Keratinocyte (primary cell): Measurements from ENCODE around the gene IQSEC3. TPM values are rescaled to one million over a fixed set of nuclear protein-coding genes. Genes with fewer than 3 reads are reported as not detected.

Experiments
- DNase-seq: peaks from one replicate; pipeline ENCODE4 v3.0.0-alpha.2; 2011; ENCODE audit warnings: low read depth, missing footprints, low spot score
- FAIRE-seq: peaks from 2 replicates; lab custom pipeline; 2011; peaks lifted over from hg19 to GRCh38; lab: Jason Lieb, UNC
- H2AFZ ChIP-seq: 2 replicates; pipeline ENCODE4 v1.6.0; 2012; ENCODE audit warnings: low read length, control low read depth, inconsistent platforms; ENCODE audit not compliant: control insufficient read depth
- H3K27ac ChIP-seq: 2 replicates; pipeline ENCODE4 v1.5.1; 2011; ENCODE audit warnings: low read length; ENCODE audit not compliant: control insufficient read depth, insufficient read depth
- H3K27me3 ChIP-seq: 3 replicates; pipeline ENCODE4 v1.6.0; 2011; ENCODE audit warnings: low read length; ENCODE audit not compliant: control insufficient read depth, insufficient read depth; ENCODE audit errors: extremely low read depth
- H3K36me3 ChIP-seq, 2 experiments: 2 replicates in 1 of 2; 3 replicates in 1 of 2; pipeline ENCODE4 v1.5.1; 2011; ENCODE audit warnings: low read length in 2 of 2, mild to moderate bottlenecking in 1 of 2; ENCODE audit not compliant: control insufficient read depth in 2 of 2, insufficient read depth in 2 of 2; ENCODE audit errors: extremely low read depth in 1 of 2
- H3K4me1 ChIP-seq: 3 replicates; pipeline ENCODE4 v1.5.1; 2011; ENCODE audit warnings: low read length; ENCODE audit not compliant: control insufficient read depth, insufficient read depth; ENCODE audit errors: extremely low read depth
- H3K4me2 ChIP-seq: 3 replicates; pipeline ENCODE4 v1.6.0; 2011; ENCODE audit warnings: low read depth, low read length; ENCODE audit not compliant: control insufficient read depth, insufficient read depth; ENCODE audit errors: extremely low read depth
- H3K4me3 ChIP-seq, 3 experiments: fragments of 200-600 bp in 1 of 3; sonication (generic) in 1 of 3; 2 replicates in 2 of 3; 3 replicates in 1 of 3; pipeline ENCODE4 v1.5.1; 2011 to 2016; ENCODE audit warnings: low read length in 3 of 3, mild to moderate bottlenecking in 3 of 3, control low read depth in 2 of 3, inconsistent platforms in 1 of 3, low read depth in 1 of 3, mixed read lengths in 1 of 3, mixed run types in 1 of 3, moderate library complexity in 1 of 3; ENCODE audit not compliant: control insufficient read depth in 2 of 3, insufficient read depth in 2 of 3; ENCODE audit errors: extremely low read depth in 1 of 3
- H3K79me2 ChIP-seq: 2 replicates; pipeline ENCODE4 v1.6.0; 2012; ENCODE audit warnings: low read length; ENCODE audit not compliant: control insufficient read depth, insufficient read depth
- H3K9ac ChIP-seq: 3 replicates; pipeline ENCODE4 v1.6.0; 2011; ENCODE audit warnings: low read length; ENCODE audit not compliant: control insufficient read depth, insufficient read depth; ENCODE audit errors: extremely low read depth
- H3K9me1 ChIP-seq: 3 replicates; pipeline ENCODE4 v1.6.0; 2011; ENCODE audit warnings: low read length; ENCODE audit not compliant: control insufficient read depth, insufficient read depth; ENCODE audit errors: extremely low read depth
- H3K9me3 ChIP-seq: 2 replicates; pipeline ENCODE4 v1.5.1; 2012; ENCODE audit warnings: low read depth, low read length; ENCODE audit not compliant: control insufficient read depth
- H4K20me1 ChIP-seq: 3 replicates; pipeline ENCODE4 v1.6.0; 2011; ENCODE audit warnings: low read length; ENCODE audit not compliant: control insufficient read depth, insufficient read depth; ENCODE audit errors: extremely low read depth
- EZH2 ChIP-seq: IDR thresholded peaks from one replicate; pipeline ENCODE4 v1.6.1; 2012; ENCODE audit warnings: inconsistent platforms, mild to moderate bottlenecking, low read length, moderate library complexity
- dilution Hi-C: fragments of 300-500 bp; cut with MboI; formaldehyde crosslinking; loops from one replicate; pipeline ENCODE4 v1.7.0; 2020; ENCODE audit warnings: low sequenced_read_pairs; ENCODE audit not compliant: extremely low pct_ligation_motif_present
- polyA plus RNA-seq, 5 experiments: library from polyadenylated mRNA; depleted of rRNA in 3 of 5; stranded (reverse) in 3 of 5; stranded (forward) in 1 of 5; unstranded in 1 of 5; fragments of >200 nt; gene quantifications; 1 replicate in 1 of 5; 2 replicates in 3 of 5; 3 replicates in 1 of 5; pipeline versions ENCODE4 v1.2.1 to v1.2.3, GENCODE V29; 2011 to 2012; ENCODE audit warnings: missing spikeins in 2 of 5, low read depth in 1 of 5, low replicate concordance in 1 of 5
- TF ChIP-seq, protein P1 (sequence below), 3 experiments: IDR thresholded peaks in 1 of 3; conservative IDR thresholded peaks in 1 of 3; optimal IDR thresholded peaks in 1 of 3; 2 replicates in 2 of 3; 3 replicates in 1 of 3; pipeline versions ENCODE3 to v1.5.1; 2011; ENCODE audit warnings: low read length in 3 of 3, mild to moderate bottlenecking in 3 of 3, moderate library complexity in 2 of 3, control low read depth in 1 of 3, inconsistent platforms in 1 of 3; ENCODE audit not compliant: insufficient read depth in 2 of 3; ENCODE audit errors: extremely low read depth in 1 of 3

Gene IQSEC3
- polyA plus RNA-seq, 1 donor (not counting 4 experiments of a cell fraction or from before 2014, with no cell fraction given) = not detected

DNA sequence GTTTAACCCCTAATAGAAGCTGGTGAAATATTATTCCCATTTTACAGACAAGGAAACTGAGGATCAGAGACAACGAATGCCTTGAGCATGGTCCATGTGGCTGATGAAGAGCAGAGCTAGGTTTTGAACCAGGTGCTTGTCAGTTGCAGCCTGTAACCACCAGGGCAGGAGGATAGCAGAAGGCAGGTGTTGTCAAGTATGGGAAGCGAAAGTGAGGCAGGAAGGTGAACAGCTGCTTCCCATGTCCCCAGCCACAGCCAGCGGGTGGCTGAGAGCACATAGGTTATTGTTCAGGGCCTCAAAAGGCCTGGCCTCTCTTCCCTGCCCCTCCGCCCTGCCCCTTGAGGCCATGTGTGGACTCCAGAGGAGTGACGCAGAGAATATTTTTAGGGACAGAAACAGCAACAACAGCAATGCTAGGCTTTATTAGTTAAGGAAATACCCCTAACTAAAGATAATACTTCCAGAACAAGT, 39.6 kb downstream of the IQSEC3 start:
- no peak overlapping the region for H3K9ac ChIP-seq
- H3K4me2 ChIP-seq = no peak overlapping the region
- no peak overlapping the region for H3K27ac ChIP-seq
- no peaks in the 10 kb centered on the region for H3K4me1 ChIP-seq
- no peaks in the 10 kb centered on the region for H4K20me1 ChIP-seq
- no peak for DNase-seq
- no peaks in the 10 kb centered on the region for H3K79me2 ChIP-seq
- H3K36me3 ChIP-seq = no peaks in the 10 kb centered on the region
- TF ChIP-seq, protein P1, sequence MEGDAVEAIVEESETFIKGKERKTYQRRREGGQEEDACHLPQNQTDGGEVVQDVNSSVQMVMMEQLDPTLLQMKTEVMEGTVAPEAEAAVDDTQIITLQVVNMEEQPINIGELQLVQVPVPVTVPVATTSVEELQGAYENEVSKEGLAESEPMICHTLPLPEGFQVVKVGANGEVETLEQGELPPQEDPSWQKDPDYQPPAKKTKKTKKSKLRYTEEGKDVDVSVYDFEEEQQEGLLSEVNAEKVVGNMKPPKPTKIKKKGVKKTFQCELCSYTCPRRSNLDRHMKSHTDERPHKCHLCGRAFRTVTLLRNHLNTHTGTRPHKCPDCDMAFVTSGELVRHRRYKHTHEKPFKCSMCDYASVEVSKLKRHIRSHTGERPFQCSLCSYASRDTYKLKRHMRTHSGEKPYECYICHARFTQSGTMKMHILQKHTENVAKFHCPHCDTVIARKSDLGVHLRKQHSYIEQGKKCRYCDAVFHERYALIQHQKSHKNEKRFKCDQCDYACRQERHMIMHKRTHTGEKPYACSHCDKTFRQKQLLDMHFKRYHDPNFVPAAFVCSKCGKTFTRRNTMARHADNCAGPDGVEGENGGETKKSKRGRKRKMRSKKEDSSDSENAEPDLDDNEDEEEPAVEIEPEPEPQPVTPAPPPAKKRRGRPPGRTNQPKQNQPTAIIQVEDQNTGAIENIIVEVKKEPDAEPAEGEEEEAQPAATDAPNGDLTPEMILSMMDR (optimal IDR thresholded peaks at IDR 0.05 in 1 of 3, IDR thresholded peaks at IDR 0.05 in 1 of 3, conservative IDR thresholded peaks at IDR 0.05 in 1 of 3; ENCODE audit: extremely low read depth in 1 of 3, insufficient read depth in 2 of 3, low read length in 3 of 3) = peak in 1 of 3 experiments; percentile 10
- TF ChIP-seq EZH2 = no peak
- FAIRE-seq = no peak
- H3K9me1 ChIP-seq = no peaks in the 10 kb centered on the region
- H3K9me3 ChIP-seq = no peaks in the 10 kb centered on the region
- dilution Hi-C loops = no loop called here
- H3K27me3 ChIP-seq = peaks cover 17% of the 10 kb centered on the region
- H3K4me3 ChIP-seq = no peak overlapping the region
- H2AFZ ChIP-seq = no peak overlapping the region

DNA sequence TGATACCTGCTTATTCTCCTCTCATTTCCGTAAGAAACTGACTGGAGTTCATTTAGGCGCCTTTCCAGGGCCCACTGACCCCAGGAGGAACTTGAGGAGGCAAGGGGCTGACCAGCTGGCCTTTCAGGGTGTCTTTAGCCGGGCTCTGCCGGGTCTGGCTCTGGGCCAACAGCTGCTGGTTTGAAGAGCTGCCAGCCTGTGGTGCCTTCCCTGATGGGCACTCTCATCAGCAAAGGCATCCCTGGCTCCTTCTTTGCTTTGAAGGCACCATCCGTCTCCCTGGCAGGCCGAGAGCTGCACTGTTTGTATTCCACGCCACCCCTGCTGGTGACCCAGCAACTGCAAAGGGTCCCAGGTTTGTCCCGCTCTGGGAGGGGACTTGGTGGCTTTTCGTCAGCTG, 42.0 kb downstream of the IQSEC3 start:
- Histone ChIP-seq H2AFZ (no peak overlapping the region), H3K9me1 (no peaks in the 10 kb centered on the region), H3K9me3 (no peaks in the 10 kb centered on the region), H3K9ac (no peak overlapping the region), H4K20me1 (no peaks in the 10 kb centered on the region), H3K4me2 (no peak overlapping the region), H3K79me2 (no peaks in the 10 kb centered on the region), H3K4me1 (no peaks in the 10 kb centered on the region), H3K27me3 (peaks cover 12% of the 10 kb centered on the region), H3K27ac (no peak overlapping the region), H3K36me3 (no peaks in the 10 kb centered on the region), H3K4me3 (no peak overlapping the region)
- dilution Hi-C loops = no loop called here
- TF ChIP-seq EZH2 = no peak
- TF ChIP-seq, protein P1 (optimal IDR thresholded peaks at IDR 0.05 in 1 of 3, IDR thresholded peaks at IDR 0.05 in 1 of 3, conservative IDR thresholded peaks at IDR 0.05 in 1 of 3; ENCODE audit: extremely low read depth in 1 of 3, insufficient read depth in 2 of 3, low read length in 3 of 3) = no peak
- no peak for FAIRE-seq
- no peak for DNase-seq
